GM18511 (cell line): ENCODE data around the gene AMACR.
"Not testable (repeated sequence)": the region's sequence is repeated elsewhere in the genome, so short reads cannot be mapped to it uniquely, and the experiment has no call there.

Source experiments
- ATAC-seq: cut with Tn5 transposase; IDR thresholded peaks from one replicate; pipeline ENCODE4 v1.9.1; 2021; ENCODE audit warnings: mild to moderate bottlenecking, moderate library complexity; ENCODE audit not compliant: unreplicated experiment

AMACR gene

GRCh38 chr5:33969572-33970452 is 38.0 kb downstream of the AMACR start:
- peak; percentile 86 for ATAC-seq

DNA sequence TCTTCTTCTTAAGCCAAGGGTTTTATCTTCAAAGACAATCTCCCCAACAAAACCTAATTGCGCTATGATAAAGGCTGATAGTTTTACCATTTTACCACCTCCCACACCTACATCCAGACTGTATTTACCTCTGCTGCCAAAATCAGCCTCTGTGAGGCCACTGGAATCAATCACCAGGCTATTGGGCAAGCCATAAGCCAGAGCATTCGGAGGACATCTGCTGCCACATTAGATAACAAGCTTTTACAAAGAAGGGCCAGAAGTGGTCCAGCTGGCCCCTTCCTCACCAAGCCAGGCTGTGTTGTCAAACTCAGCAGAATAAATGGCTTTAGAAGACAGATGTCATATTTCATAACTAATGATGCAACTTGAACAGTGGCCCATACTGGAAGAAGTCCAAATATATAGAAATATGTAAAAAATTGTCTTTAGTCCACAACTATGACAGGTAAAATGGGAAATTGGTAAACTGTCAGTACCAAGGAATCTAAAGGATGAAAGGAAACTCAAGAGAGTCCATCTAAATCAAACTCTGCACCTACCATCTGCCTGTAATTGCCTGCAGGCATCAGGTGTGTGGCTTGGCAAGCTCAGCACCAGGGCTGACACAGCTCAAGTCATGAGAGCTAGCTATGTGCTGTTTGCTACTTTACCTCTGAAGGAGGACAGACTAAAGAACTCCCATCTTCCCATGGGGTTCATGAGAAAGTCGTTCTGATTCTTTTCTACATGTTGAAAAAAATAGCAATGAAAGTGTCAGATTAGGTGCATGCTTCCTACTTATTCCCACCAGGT is 39.4 kb downstream of the AMACR start:
- ATAC-seq = no peak

- ATAC-seq = no peak
Observed at GRCh38 chr5:33966805-33967204, 41.0 kb downstream of the AMACR start.

DNA sequence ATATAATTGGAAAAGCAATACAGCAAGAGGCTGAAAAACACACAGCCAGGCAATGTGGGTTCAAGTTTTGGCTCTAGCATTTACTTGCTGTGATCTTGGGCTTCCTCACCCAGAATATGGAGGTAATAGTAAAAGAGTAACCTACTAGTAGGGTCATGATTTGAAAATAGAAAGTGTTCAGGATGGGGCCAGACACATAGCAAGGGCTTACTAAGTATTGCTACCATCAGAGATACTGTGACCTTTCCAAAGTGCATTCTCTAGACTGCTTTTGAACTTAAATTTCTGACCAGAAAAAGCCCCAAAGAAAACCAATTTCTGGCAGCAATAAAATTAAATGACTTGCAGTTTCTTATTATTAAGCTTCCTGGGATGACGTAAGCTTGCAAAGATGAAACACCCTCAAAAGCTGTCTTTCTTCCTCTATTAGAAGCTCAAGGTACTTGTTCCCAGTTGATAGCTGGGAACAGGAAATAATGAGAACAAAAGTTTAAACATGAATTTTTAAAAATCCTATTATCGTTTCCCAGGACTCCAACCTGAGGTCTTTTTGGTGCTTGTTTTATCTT is 43.6 kb downstream of the AMACR start:
- no peak for ATAC-seq

DNA sequence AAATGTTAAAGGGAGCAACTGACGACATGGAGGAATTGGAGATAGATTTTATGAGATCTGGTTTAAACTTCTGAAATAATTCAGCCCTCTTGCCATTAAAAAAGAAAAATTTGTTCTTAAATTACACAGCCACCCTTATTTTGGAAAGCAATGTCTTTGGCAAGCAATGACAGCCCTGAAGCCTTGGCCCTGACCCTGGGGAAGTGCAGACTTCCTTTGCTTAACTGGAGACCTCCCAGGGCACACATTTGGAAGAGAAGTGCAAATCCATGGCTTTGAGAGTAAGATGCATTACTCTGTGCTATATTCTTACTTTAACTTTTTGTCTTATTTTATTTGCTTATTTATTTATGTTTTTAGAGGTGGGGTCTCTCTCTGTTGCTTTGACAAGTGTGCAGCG is 49.7 kb downstream of the AMACR start:
- ATAC-seq = no peak

- ATAC-seq = no peak
Observed at GRCh38 chr5:33957577-33958150, 50.2 kb downstream of the AMACR start.

- ATAC-seq = not testable (repeated sequence)
Observed at GRCh38 chr5:33952175-33952574, 55.7 kb downstream of the AMACR start.

DNA sequence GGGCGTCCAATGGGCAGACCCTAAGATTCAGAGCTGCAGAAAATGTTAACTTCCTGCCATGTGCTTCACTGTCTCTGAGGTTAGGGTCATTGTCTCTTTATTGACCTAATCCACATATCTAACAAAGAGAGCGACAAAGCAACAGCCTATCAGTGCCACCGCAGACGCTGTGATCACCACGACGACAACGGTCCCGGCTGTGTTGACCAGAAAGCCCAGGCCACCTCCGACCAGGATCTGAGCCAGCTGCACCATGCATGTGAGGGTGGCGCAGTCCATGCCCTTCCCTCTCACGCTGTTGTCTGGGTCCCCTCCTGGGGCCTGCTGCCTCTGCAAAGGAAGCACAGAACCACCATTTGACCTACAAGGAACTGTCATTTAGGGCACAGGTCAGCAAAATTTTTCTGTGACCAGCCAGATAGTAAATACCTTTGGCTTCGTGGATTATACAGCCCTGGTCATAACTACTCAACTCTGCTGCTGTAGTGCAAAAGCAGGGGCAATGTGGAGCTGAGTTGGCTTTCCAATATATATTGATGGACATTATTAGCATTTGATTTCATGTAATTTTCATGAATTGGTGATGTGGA is 63.2 kb downstream of the AMACR start:
- ATAC-seq = no peak

- ATAC-seq = no peak
Observed at GRCh38 chr5:33941090-33941489, 66.8 kb downstream of the AMACR start.

- no peak for ATAC-seq
Observed at GRCh38 chr5:33939556-33940262, 68.1 kb downstream of the AMACR start.

GRCh38 chr5:33938881-33939280 is 69.0 kb downstream of the AMACR start:
- no peak for ATAC-seq

GRCh38 chr5:33938507-33938796 is 69.4 kb downstream of the AMACR start:
- no peak for ATAC-seq

- ATAC-seq = no peak
Observed at GRCh38 chr5:33937707-33938506, 69.9 kb downstream of the AMACR start.

DNA sequence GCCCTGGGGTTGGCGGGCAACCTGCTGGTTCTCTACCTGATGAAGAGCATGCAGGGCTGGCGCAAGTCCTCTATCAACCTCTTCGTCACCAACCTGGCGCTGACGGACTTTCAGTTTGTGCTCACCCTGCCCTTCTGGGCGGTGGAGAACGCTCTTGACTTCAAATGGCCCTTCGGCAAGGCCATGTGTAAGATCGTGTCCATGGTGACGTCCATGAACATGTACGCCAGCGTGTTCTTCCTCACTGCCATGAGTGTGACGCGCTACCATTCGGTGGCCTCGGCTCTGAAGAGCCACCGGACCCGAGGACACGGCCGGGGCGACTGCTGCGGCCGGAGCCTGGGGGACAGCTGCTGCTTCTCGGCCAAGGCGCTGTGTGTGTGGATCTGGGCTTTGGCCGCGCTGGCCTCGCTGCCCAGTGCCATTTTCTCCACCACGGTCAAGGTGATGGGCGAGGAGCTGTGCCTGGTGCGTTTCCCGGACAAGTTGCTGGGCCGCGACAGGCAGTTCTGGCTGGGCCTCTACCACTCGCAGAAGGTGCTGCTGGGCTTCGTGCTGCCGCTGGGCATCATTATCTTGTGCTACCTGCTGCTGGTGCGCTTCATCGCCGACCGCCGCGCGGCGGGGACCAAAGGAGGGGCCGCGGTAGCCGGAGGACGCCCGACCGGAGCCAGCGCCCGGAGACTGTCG is 70.7 kb downstream of the AMACR start:
- ATAC-seq = no peak

GRCh38 chr5:33936381-33937016 is 71.4 kb downstream of the AMACR start, which contains the start of gene RXFP3:
TSS of gene RXFP3 (plus strand) at chr5:33936386. CDS start at chr5:33936741, 355 bp downstream.
- ATAC-seq = no peak
